GM12872 (cell line): ENCODE results near the gene KIF22.

Source experiments
- CTCF ChIP-seq: IDR thresholded peaks from 3 replicates; pipeline ENCODE4 v1.5.1; 2011; ENCODE audit warnings: low read depth, mild to moderate bottlenecking, low read length, moderate library complexity; ENCODE audit not compliant: insufficient read depth

The KIF22 gene

GRCh38 chr16:29790183-29790948 lies at the start of gene KIF22:
TSS of gene KIF22 (plus strand) at chr16:29790751. CDS start at chr16:29790760, 9 bp downstream.
- peak; percentile 84 for TF ChIP-seq CTCF

- TF ChIP-seq CTCF: no peak
These were observed 47.8 kb upstream of the KIF22 start for GRCh38 chr16:29742683-29743275.

- TF ChIP-seq CTCF: no peak
These were observed 47.1 kb upstream of the KIF22 start for GRCh38 chr16:29743475-29743826.

GRCh38 chr16:29743827-29744531 lies 46.6 kb upstream of the KIF22 start:
- no peak for TF ChIP-seq CTCF

- no peak for TF ChIP-seq CTCF
These were observed 45.9 kb upstream of the KIF22 start for GRCh38 chr16:29744541-29745101.

- no peak for TF ChIP-seq CTCF
These were observed 45.3 kb upstream of the KIF22 start for GRCh38 chr16:29745121-29745852.
